RKO (cell line): Measurements from ENCODE around the gene PDGFA.

ENCODE experiments used
- DNase-seq: peaks from one replicate; pipeline ENCODE4 v3.0.0-alpha.2; 2016; ENCODE audit warnings: low spot score

The PDGFA gene

GRCh38 chr7:489876-490275, 29.8 kb downstream of the PDGFA start:
- DNase-seq = no peak

- DNase-seq = no peak
Observed at GRCh38 chr7:486216-486743, 33.4 kb downstream of the PDGFA start.

GRCh38 chr7:485188-486081, 34.2 kb downstream of the PDGFA start:
- no peak for DNase-seq

GRCh38 chr7:484356-485101, 35.1 kb downstream of the PDGFA start:
- no peak for DNase-seq

- DNase-seq = no peak
Observed at GRCh38 chr7:483656-484355, 35.8 kb downstream of the PDGFA start.

- DNase-seq = no peak
Observed at GRCh38 chr7:482521-483083, 37.0 kb downstream of the PDGFA start.

- no peak for DNase-seq
Observed at GRCh38 chr7:481219-481930, 38.3 kb downstream of the PDGFA start.

- no peak for DNase-seq
Observed at GRCh38 chr7:480531-481218, 39.0 kb downstream of the PDGFA start.

GRCh38 chr7:479948-480499, 39.6 kb downstream of the PDGFA start:
- DNase-seq = no peak

GRCh38 chr7:479115-479947, 40.3 kb downstream of the PDGFA start:
- peak; percentile 18 for DNase-seq

- no peak for DNase-seq
Observed at GRCh38 chr7:477626-478220, 41.9 kb downstream of the PDGFA start.

- DNase-seq = no peak
Observed at GRCh38 chr7:476736-477360, 42.8 kb downstream of the PDGFA start.

- no peak for DNase-seq
Observed at GRCh38 chr7:475951-476441, 43.6 kb downstream of the PDGFA start.

- DNase-seq = no peak
Observed at GRCh38 chr7:475425-475728, 44.3 kb downstream of the PDGFA start.

GRCh38 chr7:474605-475424, 44.8 kb downstream of the PDGFA start:
- no peak for DNase-seq

- DNase-seq = no peak
Observed at GRCh38 chr7:473870-474604, 45.6 kb downstream of the PDGFA start.

- no peak for DNase-seq
Observed at GRCh38 chr7:473211-473734, 46.4 kb downstream of the PDGFA start.
